Liver (tissue), 9 donors: ENCODE measurements around the gene ZNF862. TPM values are rescaled to one million over a fixed set of nuclear protein-coding genes. Genes with fewer than 3 reads are reported as not detected.

ENCODE experiments used
- DNase-seq: peaks from one replicate; pipeline ENCODE4 v3.0.0-alpha.2; 2017; ENCODE audit warnings: low spot score
- H3K27ac ChIP-seq, 2 donors: one replicate each; pipeline ENCODE4 v1.7.0; 2013; ENCODE audit warnings: inconsistent platforms in 2 of 2, low read length in 2 of 2, control low read depth in 1 of 2, low read depth in 1 of 2, mild to moderate bottlenecking in 1 of 2
- H3K27me3 ChIP-seq, 4 donors: one replicate each; pipeline versions ENCODE4 v1.6.1 to v1.7.0; 2013; ENCODE audit warnings: low read length in 3 of 4, inconsistent platforms in 1 of 4, mild to moderate bottlenecking in 1 of 4, moderate library complexity in 1 of 4; ENCODE audit not compliant: control insufficient read depth in 4 of 4, insufficient read depth in 4 of 4
- H3K36me3 ChIP-seq, 4 donors: one replicate each; pipeline versions ENCODE4 v1.6.1 to v1.7.0; 2013; ENCODE audit warnings: low read length in 3 of 4, mild to moderate bottlenecking in 3 of 4, low read depth in 1 of 4, moderate library complexity in 1 of 4; ENCODE audit not compliant: control insufficient read depth in 4 of 4, insufficient read depth in 3 of 4
- H3K4me1 ChIP-seq, 4 donors: one replicate each; pipeline versions ENCODE4 v1.6.1 to v1.7.0; 2013; ENCODE audit warnings: low read length in 3 of 4, mild to moderate bottlenecking in 3 of 4, moderate library complexity in 1 of 4; ENCODE audit not compliant: control insufficient read depth in 4 of 4, insufficient read depth in 4 of 4
- H3K4me3 ChIP-seq, 3 donors: one replicate each; pipeline versions ENCODE4 v1.6.1 to v1.7.0; 2013; ENCODE audit warnings: low read length in 3 of 3, control low read depth in 1 of 3, low read depth in 1 of 3, mild to moderate bottlenecking in 1 of 3
- H3K9ac ChIP-seq, 2 donors: one replicate each; pipeline ENCODE4 v1.7.0; 2013; ENCODE audit warnings: low read length in 2 of 2, mild to moderate bottlenecking in 2 of 2, moderate library complexity in 2 of 2, control low read depth in 1 of 2, low read depth in 1 of 2
- H3K9me3 ChIP-seq, 4 donors: one replicate each; pipeline versions ENCODE4 v1.6.1 to v1.7.0; 2013; ENCODE audit warnings: low read length in 3 of 4; ENCODE audit not compliant: control insufficient read depth in 4 of 4
- ATF3 ChIP-seq: IDR thresholded peaks from 2 replicates; pipeline ENCODE4 v1.6.1; 2016; ENCODE audit warnings: antibody characterized with exemption
- EGR1 ChIP-seq, 2 donors: IDR thresholded peaks; 2 replicates each; pipeline ENCODE4 v1.6.1; 2016 to 2018; ENCODE audit warnings: antibody characterized with exemption in 2 of 2, low read depth in 2 of 2
- FOXA1 ChIP-seq: IDR thresholded peaks from 2 replicates; pipeline ENCODE4 v1.6.1; 2016; ENCODE audit warnings: antibody characterized with exemption
- FOXA2 ChIP-seq: IDR thresholded peaks from 2 replicates; pipeline ENCODE4 v1.6.1; 2016; ENCODE audit warnings: antibody characterized with exemption
- GABPA ChIP-seq, 2 donors: IDR thresholded peaks in 1 of 2; conservative IDR thresholded peaks in 1 of 2; 2 replicates each; pipeline ENCODE4 v1.6.1; 2016; ENCODE audit warnings: antibody characterized with exemption in 2 of 2, mild to moderate bottlenecking in 1 of 2, moderate library complexity in 1 of 2
- HNF4A ChIP-seq, 2 donors: conservative IDR thresholded peaks; 2 replicates each; pipeline ENCODE4 v1.6.1; 2016; ENCODE audit warnings: antibody characterized with exemption in 2 of 2, mild to moderate bottlenecking in 2 of 2
- HNF4G ChIP-seq: IDR thresholded peaks from 2 replicates; pipeline ENCODE4 v1.6.1; 2016; ENCODE audit warnings: antibody characterized with exemption
- JUND ChIP-seq, 2 donors: IDR thresholded peaks; 2 replicates each; pipeline ENCODE4 v1.6.1; 2016; ENCODE audit warnings: antibody characterized with exemption in 2 of 2
- NR2F2 ChIP-seq: IDR thresholded peaks from 2 replicates; pipeline ENCODE4 v1.6.1; 2016; ENCODE audit warnings: antibody characterized with exemption
- RAD21 ChIP-seq, 2 donors: IDR thresholded peaks; 2 replicates each; pipeline ENCODE4 v1.6.1; 2016; ENCODE audit warnings: antibody characterized with exemption in 2 of 2, mild to moderate bottlenecking in 2 of 2
- REST ChIP-seq: IDR thresholded peaks from 2 replicates; pipeline ENCODE4 v1.6.1; 2016; ENCODE audit warnings: antibody characterized with exemption, mild to moderate bottlenecking
- RXRA ChIP-seq, 2 donors: IDR thresholded peaks; 2 replicates each; pipeline ENCODE4 v1.6.1; 2017 to 2018; ENCODE audit warnings: antibody characterized with exemption in 2 of 2, mild to moderate bottlenecking in 1 of 2
- SP1 ChIP-seq: IDR thresholded peaks from 2 replicates; pipeline ENCODE4 v1.6.1; 2018; ENCODE audit warnings: antibody characterized with exemption, mild to moderate bottlenecking
- TAF1 ChIP-seq: conservative IDR thresholded peaks from 2 replicates; pipeline ENCODE4 v1.6.1; 2016; ENCODE audit warnings: antibody characterized with exemption, mild to moderate bottlenecking
- YY1 ChIP-seq: IDR thresholded peaks from 2 replicates; pipeline ENCODE4 v1.6.1; 2016; ENCODE audit warnings: antibody characterized with exemption, mild to moderate bottlenecking
- WGBS: extraction: QIAGEN DNeasy Blood & Tissue Kit; methylation state at CpG from one replicate; pipeline ENCODE4 v1.1.7; 2013; 5-methylcytosine and 5-hydroxymethylcytosine counted together
- polyA plus RNA-seq, 2 donors: library from polyadenylated mRNA; stranded (reverse) in 1 of 2; unstranded in 1 of 2; fragments of 200-250 nt in 1 of 2; fragments of >200 nt in 1 of 2; fragmentation: Nextera tagmentation in 1 of 2; extraction: Ambion mirVana in 1 of 2; gene quantifications; one replicate each; pipeline versions ENCODE4 v1.2.1 to v1.2.3, GENCODE V29; 2013 to 2015
- total RNA-seq, 2 donors: library from RNA; depleted of rRNA; stranded (reverse); fragments of >200 nt; gene quantifications; one replicate each; pipeline ENCODE4 v1.2.3, GENCODE V29; 2014
- TF ChIP-seq, protein P1 (sequence below): IDR thresholded peaks from 2 replicates; pipeline ENCODE4 v1.6.1; 2016; ENCODE audit warnings: antibody characterized with exemption
- TF ChIP-seq, protein P2 (sequence below): fragments of 150-350 bp; IDR thresholded peaks from 2 replicates; pipeline ENCODE4 v1.5.1; 2017; ENCODE audit warnings: improper control_type of control experiment, low read depth, low read length; ENCODE audit not compliant: missing input control
- TF ChIP-seq, protein P3 (sequence below): IDR thresholded peaks from 2 replicates; pipeline ENCODE4 v1.6.1; 2016; ENCODE audit warnings: antibody characterized with exemption
- donor health status: healthy.
- donor health status: healthy.
- donor health status: healthy.
- donor health status: healthy.
- donor health status: healthy.

ZNF862 gene
- total and polyA plus RNA-seq, 4 donors, result 1.9 to 9.4 (median 3.8) TPM

DNA sequence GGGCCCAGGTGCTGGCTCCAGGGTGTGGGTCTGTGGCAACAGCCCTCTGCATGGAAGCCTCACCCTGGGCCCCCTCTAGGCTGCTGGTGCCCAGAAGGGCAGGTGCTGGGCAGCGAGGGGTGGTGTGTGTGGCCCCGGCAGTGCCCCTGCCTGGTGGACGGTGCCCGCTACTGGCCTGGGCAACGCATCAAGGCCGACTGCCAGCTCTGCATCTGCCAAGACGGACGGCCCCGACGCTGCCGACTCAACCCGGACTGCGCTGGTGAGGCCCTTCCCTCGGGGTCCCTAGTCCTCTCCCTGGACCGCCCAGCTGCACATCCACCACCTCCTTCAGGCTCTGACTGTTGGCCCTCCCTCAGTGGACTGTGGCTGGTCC is 46.0 kb upstream of the ZNF862 start:
- Histone ChIP-seq H3K4me3 (no peak overlapping the region), H3K27me3 (no peaks in the 10 kb centered on the region), H3K4me1 (peaks cover 11 to 21% (median 15%) of the 10 kb centered on the region in 4 donors), H3K36me3 (no peaks in the 10 kb centered on the region), H3K9ac (no peak overlapping the region), H3K27ac (no peak overlapping the region), H3K9me3 (no peaks in the 10 kb centered on the region)
- no peak for DNase-seq
- no peak for TF ChIP-seq RXRA (IDR thresholded peaks at IDR 0.05)
- TF ChIP-seq RAD21 (IDR thresholded peaks at IDR 0.05), result no peak
- no peak for TF ChIP-seq GABPA (IDR thresholded peaks at IDR 0.05 in 1 of 2, conservative IDR thresholded peaks at IDR 0.05 in 1 of 2)
- no peak for TF ChIP-seq HNF4A (conservative IDR thresholded peaks at IDR 0.05)
- no peak for TF ChIP-seq SP1
- TF ChIP-seq FOXA1, result no peak
- TF ChIP-seq JUND (IDR thresholded peaks at IDR 0.05), result no peak
- TF ChIP-seq YY1, result no peak
- TF ChIP-seq, protein P1, sequence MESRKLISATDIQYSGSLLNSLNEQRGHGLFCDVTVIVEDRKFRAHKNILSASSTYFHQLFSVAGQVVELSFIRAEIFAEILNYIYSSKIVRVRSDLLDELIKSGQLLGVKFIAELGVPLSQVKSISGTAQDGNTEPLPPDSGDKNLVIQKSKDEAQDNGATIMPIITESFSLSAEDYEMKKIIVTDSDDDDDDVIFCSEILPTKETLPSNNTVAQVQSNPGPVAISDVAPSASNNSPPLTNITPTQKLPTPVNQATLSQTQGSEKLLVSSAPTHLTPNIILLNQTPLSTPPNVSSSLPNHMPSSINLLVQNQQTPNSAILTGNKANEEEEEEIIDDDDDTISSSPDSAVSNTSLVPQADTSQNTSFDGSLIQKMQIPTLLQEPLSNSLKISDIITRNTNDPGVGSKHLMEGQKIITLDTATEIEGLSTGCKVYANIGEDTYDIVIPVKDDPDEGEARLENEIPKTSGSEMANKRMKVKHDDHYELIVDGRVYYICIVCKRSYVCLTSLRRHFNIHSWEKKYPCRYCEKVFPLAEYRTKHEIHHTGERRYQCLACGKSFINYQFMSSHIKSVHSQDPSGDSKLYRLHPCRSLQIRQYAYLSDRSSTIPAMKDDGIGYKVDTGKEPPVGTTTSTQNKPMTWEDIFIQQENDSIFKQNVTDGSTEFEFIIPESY, result no peak
- TF ChIP-seq REST, result no peak
- TF ChIP-seq EGR1 (IDR thresholded peaks at IDR 0.05; ENCODE audit: low read depth in 2 of 2), result no peak
- TF ChIP-seq ATF3, result no peak
- no peak for TF ChIP-seq FOXA2
- TF ChIP-seq TAF1, result no peak
- TF ChIP-seq, protein P2, sequence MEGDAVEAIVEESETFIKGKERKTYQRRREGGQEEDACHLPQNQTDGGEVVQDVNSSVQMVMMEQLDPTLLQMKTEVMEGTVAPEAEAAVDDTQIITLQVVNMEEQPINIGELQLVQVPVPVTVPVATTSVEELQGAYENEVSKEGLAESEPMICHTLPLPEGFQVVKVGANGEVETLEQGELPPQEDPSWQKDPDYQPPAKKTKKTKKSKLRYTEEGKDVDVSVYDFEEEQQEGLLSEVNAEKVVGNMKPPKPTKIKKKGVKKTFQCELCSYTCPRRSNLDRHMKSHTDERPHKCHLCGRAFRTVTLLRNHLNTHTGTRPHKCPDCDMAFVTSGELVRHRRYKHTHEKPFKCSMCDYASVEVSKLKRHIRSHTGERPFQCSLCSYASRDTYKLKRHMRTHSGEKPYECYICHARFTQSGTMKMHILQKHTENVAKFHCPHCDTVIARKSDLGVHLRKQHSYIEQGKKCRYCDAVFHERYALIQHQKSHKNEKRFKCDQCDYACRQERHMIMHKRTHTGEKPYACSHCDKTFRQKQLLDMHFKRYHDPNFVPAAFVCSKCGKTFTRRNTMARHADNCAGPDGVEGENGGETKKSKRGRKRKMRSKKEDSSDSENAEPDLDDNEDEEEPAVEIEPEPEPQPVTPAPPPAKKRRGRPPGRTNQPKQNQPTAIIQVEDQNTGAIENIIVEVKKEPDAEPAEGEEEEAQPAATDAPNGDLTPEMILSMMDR, result no peak
- TF ChIP-seq HNF4G, result no peak
- TF ChIP-seq, protein P3, sequence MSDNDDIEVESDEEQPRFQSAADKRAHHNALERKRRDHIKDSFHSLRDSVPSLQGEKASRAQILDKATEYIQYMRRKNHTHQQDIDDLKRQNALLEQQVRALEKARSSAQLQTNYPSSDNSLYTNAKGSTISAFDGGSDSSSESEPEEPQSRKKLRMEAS, result no peak
- no peak for TF ChIP-seq NR2F2
- WGBS, result 88% methylated on average over 15 of the region's 15 CpGs
